GM12892 (cell line): Measurements from ENCODE around the gene TRIM37.

Experiments used
- POLR2A ChIP-seq: IDR thresholded peaks from 2 replicates; pipeline ENCODE4 v1.6.1; 2011; ENCODE audit warnings: low read depth, low read length, control low read depth
- POLR2AphosphoS5 ChIP-seq: IDR thresholded peaks from 2 replicates; pipeline ENCODE4 v1.6.1; 2011; ENCODE audit warnings: low read depth, low read length, control low read depth
- TAF1 ChIP-seq: IDR thresholded peaks from 2 replicates; pipeline ENCODE4 v1.6.1; 2011; ENCODE audit warnings: low read depth, mild to moderate bottlenecking, control low read depth, low read length, borderline replicate concordance

DNA sequence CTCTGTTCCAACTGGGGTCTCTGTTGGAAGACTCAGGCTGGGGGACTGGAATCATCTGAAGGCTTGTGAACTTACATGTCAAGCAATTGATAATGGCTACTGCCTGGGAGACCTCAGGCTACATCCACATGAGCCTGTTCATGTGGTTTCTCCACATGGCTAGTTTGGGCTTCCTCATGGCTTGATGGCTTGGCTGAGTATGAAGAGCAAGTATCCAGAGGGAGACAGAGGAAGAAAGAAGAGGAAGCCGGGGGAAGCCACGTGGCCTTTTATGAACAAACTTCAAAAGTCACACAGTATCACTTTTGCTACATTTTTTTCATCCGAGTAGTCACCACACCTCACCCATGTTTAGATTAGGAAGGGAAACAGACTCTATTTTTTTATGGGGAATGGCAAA lies 158.9 kb downstream of the TRIM37 start:
- TF ChIP-seq POLR2A (no peak), POLR2AphosphoS5 (no peak), TAF1 (no peak)
